SHP77 treated with DMSO at 0.1 percent for 48 hours (cell line): Measurements from ENCODE around the gene ZNF469.

Experiments used
- DNase-seq: peaks from one replicate; lab custom pipeline; 2025; lab: John Stamatoyannopoulos, UW

ZNF469 gene

DNA sequence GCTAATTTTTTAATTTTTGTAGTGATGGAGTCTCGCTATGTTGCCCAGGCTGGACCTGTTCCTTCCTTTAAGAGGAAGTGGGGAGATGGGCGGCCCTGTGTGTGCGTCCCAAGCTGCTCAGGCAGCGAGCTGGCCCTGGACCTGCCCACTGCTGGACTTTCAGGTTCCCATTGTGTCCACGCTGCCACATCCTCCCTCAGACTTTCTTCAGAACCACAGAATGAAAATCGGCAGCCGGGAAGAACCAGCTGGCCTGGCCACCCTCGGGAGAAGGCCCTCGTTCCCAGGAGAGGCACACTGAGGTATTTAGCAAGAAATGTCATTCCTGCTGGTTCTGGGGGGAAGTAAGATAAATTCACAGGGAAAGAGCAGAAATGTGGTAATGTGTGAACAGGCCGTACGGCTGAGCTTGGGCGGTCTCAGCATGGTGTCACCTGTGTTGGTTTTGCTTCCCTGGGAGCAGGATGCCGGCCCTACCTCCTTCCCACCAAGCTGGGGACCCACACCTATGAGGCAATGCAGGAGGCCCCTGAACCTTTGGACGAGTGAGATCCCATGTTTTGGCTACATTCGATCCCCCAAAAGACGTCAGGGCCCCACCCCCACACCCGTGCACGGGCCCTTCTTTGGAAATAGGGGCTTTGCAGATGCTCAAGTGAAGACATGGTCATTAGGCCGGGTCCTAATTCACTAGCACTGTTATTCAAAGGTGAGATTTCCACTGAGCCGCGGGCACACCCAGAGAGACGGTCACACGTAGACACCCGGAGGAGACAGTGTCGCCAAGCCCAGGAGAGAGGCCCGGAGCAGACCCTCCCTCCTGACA is 35.9 kb upstream of the ZNF469 start:
- DNase-seq: no peak

DNA sequence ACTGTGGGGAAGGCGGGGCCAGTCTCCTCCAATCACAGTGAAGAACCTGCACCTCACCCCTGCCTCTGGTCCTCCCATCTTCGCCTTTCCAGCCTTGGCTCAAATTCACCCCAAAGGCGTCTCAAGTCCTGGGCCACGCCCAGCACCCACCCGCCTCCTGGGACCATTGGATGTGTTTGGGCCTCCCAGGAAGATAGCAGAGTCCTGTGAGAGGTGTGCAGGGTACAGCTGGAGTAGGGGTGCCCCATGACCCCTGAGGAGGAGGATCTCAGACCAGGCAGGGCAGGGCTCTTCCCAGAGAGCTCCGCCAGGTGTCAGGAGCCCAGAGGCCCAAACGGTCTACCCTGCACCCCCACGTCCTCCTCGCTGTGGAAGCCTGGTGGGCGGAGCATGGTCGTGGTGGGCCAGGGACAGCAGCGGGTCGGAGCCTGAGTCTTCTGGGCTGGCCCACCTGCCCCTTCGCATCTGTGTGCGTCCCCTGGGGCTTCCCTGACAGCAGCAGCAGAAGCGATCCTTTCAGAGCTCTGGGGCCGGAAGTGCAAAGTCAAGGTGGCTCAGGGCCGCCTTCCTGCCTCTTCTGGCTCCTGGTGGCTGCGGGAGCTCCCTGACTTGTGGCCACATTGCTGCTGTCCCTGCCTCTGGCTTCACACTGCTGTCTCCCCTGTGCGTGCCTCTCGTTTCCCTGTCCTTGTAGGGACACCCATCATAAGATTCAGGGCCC is 34.9 kb upstream of the ZNF469 start:
- DNase-seq: no peak

DNA sequence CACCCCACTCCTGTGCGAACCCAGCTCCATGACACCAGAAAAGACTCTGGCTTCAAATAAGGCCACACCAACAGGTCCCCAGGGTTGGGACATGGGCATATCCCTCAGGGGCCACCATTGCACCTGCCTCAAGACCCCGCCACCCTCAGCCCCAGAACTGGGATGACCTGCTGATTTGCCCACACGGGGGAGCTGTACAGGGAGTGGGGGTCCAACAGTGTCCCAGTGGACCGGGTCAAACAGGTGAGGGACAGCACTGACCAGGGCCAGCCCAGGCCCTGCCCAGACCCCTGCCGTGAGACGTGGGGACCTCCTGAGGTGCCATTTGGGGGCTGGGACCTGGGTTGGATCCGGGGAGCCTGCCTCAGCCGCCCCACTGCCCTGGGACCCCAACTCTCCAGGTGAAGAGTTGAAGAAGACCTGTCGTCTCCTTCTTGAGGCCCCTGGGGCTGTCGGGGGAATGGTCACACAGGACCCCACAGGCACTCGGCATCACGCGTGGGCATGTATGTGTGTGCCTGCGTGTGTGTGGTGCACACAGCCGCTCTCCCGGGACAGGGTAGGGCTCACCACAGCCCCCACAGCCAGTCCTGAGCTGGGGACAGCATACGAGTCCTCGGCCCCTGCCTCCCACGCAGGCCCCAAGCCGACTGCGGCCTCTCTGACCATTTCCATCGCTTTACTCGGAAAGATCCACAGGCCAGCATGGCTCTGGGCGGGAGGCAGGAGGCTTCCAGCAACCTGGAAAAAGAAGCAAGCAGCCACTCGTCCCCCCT is 34.2 kb upstream of the ZNF469 start:
- no peak for DNase-seq

DNA sequence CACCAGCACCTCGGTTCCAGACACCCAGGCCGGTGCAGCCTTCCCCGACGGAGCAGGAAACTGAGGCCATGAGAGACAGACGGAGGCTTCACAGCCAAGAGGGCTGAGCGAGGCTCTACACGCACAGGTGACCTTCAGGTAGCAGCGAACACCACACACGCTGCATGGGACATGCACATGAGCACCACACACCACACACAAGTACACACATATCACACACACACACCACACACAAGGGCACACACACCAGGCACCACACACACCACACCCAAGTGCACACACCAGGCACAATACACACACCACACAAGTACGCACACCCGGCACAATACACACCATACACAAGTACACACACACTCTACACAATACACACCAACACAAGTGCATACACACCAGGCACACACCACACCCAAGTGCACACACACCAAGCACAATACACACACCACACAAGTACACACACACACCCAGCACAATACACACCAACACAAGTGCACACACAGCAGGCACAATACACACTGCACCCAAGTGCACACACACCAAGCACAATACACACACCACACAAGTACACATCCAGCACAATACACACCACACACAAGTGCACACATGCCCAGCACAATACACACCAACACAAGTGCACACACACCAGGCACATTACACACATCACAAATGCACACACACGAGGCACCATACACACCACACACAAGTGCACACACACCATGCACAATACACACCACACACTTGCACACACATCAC is 33.4 kb upstream of the ZNF469 start:
- no peak for DNase-seq

DNA sequence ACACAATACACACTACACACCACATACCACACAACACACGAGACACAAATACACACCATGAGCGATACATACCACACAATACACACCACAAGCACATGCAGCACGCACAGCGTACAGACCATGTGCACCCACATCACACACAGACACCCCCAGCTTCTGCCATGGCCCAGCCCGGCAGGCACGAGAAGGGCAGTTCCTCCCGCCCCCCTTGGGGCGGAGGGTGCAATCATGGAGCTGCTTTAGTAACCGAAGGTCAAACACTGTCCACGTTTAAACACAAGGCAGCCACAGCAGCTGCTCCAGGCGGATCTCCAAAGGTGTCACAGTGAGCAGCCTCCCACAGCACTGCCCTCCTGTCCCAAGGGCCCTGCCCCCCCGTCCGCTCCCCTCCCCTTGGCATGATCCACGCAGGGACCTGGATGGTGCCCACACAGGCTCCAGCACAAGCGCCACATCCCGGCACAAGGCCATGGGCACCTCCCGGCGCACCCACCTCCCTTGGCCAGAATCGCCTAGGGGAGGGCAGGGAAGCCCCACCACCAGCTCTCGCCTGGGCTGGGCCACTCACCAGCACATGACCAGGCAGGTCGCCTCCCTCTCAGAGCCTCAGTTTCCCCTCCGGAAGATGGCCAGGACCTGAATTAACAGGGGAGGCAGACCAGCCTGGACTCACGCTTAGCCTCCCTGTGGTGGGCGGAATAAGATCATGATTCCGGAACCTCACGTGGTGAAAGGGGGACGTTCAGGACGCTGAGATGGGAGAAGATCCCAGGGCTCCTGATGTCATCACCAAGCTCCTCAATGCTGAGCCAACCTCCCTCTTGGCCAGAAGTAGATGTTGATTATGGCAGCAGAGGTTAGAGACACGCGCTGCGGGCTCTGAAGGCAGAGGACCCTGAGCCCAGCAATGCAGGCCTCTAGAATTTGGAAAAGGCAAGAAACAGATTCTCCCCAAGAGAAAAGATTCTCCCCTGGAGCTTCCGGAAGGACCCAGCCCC is 32.6 kb upstream of the ZNF469 start:
- DNase-seq: no peak

DNA sequence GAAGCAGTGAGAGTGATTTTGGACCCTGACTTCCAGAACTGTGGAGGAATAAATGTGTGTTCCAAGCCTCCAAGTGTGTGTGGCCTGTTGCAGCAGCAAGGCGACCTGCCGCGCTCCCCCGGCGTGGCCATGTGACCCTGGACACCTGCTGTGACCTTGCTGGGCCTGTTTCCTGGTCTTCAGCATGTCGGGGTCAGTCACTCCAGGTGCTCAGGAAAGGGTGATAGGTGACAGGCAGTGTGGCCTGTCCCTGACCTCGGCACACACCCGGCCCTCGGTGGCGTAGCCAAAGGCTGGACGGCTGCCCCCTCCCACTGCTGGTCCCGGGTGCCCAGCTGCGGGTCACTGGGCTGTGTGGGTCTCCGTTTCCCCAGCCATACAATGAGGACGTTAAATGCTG is 31.8 kb upstream of the ZNF469 start:
- no peak for DNase-seq

DNA sequence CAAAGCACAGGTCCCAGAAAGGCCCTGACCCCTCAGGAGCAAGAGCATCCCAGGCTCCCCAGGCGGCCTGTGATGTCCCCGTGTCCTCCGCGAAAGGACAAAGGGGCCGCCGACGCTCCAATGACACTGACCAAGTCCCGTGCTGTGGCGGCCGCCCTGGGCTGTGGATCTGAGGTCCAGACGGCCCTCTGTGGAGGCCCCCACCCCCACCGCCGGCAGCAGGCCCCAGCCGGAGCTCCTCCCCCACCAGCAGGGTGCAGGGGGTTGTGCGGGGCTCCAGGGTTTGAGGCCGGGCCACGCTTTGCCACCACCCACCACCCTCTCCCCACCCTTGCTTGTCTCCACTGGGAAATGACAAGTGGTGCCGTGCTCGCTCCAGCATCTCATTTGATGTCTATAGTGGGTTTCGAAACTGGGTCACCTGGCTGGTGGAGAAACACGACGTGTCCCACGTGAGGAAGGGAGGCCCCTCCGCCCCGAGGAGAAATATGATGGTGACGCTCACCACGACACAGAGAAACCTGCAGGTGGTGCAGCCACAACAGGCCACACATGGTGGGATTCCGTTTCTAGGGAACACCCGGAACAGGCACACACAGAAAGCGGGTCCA is 31.2 kb upstream of the ZNF469 start:
- DNase-seq: no peak

DNA sequence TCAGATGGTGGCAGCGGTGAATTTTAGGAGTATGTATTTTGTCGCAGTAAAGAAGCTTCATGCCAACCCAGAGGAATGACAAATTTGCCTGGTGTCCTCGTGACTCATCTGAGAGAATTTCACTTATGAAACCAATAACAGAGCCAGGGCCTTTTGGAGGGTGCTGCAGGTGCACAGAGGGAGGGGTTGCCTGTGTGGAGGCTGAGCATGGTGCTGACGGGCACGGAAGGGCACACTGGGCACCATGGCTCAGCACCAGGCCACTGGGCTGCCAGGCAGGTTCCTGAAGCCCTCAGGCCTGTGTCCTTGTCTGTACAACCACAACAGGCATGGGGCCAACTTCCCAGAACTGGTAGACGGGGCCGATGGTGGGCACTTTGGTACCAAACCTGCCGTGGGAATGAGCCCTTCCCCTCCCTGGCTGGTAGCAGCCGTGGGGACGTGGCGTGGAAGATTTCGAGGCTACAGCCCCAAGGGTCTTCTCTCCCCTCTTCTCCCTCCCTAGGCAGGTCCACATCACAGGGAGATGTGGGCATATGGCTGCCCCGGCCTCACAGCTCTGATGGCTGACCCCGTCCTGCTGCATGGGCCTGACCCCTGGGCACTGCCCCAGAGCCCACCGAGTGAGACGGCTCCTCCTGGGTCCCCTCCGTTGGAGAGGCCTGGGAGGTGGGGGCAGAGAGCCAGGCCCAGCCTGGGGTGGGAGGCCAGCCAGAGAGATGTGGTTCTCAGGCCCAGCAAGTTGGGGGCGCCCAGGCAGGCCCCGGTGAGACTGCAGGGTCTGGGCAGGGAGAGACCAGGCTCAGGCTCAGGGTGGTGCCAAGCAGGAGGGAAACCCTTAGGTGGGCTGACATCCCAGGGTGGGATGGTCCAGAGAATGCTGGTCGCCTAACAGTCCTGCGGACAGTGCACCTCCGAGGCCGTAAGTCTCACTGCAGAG is 30.2 kb upstream of the ZNF469 start:
- no peak for DNase-seq

DNA sequence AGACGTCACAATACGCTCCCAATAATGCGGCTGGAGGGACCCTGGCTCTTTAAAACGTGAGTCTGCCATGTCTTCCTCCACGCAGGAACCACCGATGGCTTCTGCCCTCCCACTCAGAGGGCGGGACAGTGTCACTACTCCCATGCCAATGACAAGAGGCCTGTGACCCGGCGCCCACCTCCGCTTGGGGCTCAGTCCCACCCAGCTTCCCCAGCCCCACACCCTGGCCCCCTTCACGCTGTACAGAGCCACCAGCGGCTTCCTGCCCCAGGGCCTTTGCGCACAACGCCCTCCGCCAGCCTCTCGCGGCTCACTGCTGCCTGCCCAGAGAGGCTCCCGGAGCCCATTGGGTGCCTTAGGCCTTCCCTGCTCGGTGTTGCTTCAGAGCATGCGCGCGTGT is 29.5 kb upstream of the ZNF469 start:
- no peak for DNase-seq

DNA sequence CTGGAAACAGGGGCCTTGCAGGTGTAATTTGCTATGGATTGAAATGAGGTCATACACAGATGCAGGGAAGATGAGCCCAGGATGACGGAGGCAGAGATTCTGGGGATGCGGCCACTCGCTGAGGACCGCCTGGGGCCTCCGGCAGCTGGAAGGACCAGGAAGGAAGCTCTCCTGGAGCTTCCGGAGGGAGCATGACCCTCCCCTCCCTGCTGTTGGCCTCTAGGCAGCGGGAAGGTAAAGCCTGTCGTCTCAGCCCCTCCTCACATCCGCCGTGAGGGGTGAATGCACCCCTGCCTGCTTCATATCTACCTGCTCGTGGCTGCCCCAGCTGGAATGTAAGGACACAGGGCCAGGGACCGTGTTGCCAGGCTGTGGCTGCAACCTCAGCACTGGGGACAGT is 29.1 kb upstream of the ZNF469 start:
- DNase-seq: no peak

DNA sequence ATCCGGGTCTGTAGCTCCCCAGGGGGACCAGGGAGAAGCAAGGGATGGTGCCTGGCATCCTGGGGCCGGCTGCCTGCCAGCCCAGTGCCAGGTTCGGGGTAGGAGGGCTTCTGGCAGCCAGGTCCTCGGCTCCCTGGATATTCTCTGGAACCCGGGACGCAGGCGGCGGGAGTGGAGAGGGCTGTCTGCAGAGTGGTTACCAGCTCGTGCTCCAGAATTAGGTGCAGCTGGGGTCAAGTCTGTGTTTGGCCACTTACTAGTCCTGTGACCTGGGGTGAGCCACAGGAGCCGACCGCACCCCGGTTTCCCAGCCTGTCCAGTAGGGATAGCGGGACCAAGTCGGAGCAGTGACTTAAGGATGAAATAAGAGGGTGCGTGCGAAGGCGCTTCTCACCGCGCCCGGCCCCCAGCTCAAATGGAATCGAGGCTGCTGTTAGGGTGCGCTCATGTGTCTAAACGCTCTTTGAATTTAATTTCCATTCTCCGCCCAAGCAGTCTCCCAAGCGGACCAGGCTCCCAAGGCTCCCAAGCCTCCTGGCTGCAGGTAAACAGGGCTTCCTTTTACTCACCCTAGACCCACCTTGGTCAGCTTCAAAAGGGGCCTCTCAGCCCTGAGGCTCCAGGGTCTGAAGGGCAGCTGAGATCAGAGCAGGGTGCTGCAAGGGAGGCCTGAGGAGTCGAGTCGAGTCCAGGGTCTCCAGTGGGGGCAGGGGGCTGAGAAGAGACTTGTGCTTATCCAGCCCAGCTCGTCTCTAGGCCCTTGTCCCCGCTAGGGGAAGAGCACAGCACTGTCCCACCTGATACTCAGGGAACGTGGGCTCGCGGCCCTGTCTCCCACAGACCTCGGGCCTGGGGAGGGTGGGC is 28.3 kb upstream of the ZNF469 start:
- no peak for DNase-seq

DNA sequence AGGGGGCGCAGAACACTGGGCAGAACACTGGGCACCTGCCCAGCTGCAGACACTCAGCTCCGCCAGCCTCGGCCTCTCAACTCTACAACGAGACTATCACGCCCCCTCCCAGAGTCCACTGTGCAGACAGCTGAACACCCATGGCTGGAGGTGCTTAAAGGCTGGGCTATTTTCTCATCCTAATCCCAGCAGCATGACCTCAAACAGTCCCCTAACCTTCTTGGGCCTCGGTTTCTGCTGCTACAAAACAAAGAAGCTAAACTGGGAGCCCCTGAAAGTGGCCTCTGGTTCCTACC is 27.7 kb upstream of the ZNF469 start:
- DNase-seq: no peak

DNA sequence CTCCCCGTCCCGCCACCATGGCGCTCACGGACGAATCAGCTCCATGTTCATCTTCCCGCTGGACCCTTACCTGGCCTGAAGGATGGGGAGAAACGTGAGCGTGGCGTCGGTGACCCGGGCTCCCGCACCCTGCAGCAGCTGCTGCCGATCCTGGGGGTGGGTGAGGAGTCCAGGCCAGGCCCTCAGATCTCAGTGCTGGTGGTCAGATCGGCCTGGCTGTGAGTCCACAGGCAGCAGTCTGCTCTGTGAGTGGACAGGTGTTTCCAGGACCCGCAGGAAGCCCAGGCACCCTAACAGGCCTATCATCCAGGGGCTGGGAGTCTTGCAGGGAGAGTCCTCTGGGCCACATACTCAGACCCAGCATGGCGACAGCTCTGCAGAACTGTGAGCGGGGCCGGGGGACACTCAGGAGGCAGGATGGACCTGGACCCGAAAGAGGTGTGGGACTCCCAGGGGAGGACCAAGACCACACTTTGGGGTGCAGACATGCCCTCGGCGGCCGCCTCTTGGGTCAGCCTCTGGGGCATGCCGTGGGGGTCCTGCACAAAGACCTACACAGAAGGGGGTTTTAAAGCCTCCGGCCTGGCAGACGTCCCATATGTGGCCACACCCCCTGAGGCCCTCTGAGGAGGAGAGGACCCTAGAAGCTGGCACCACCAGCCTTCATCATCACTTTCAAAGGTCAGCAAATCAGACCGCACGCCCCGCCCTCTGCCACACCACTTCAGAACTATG is 27.2 kb upstream of the ZNF469 start:
- no peak for DNase-seq

DNA sequence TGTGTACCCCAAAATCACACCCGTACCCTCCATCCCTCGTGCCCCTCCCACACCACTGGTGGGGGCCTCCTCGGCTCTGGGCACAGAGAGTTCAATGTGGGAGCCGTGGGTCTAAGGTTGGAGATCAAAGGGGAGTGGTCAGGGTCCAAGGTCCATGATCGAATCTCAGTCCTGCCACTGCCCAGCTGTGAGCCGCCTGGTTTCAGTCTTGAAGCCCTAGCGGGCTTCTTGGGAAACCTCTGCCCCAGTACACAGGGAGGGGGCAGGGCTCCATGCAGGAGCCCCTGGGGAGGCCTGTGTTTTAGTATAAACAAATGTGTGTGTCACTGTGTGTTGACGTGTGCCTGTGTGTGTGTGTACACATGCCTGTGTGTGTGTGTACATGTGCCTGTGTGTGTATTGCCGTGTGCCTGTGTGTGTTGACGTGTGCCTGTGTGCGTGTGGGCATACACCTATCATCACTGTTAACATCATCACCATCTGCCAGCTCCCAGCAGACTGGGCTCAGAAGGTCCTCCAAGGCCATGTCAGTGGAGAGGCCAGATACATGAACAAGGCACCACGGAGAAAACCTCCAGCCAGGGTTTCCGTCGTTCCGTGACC is 26.5 kb upstream of the ZNF469 start:
- DNase-seq: no peak

DNA sequence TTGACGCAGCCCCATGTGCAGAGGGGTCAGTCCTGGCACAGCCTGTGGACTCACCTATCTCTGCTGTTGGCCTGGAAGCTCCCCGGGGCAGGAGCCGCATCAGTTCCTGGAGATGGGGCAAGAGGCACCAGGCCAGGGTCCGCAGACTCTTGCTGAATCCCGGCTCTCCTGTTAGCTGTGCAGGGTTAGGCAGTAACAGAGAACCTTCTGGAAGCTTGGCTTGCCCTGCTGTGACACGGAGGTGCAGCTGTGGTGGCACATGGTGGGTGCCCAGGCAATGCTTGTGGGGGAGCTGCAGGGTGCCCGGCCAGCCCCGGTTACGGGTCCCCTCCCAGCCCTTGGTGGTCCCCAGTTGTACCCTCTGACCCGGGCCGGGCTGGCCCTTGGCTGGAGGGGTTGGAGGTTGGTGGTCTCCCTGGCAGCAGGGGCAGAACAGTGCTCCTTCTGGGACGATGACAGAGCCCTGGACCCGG is 26.0 kb upstream of the ZNF469 start:
- no peak for DNase-seq

DNA sequence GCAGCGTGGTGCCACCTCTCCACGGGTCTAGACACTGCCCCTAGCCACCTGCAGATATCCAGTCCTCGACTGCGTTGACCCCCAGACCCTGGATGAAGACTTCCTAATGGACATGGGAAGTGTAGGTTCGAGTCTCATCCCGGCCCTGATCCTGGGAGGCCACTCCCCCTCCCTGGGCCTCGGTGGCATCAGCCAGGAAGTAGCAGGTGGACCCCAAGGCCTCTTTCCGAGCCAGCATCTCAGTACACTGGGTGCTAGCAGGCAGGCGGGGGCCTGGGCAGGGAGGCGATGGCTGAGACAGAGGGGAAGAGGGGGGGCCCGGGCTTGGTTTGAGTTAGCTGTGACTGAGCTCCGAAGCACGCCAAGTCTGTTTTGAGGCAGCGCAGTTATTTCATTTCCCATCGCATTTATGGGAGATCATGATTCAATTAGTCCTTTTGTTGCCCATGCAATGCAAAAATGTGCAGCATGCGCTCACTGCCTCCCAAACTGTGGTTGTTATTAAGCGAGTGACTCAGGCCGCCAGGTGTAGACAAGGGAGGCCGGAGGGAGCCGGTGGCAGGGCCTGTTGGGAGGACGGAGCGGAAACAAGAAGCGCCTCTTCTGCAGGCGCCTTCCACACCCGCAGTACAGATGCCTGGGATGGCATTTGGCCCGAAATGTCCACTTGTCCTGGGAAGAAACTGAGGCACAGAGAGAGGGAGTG is 25.3 kb upstream of the ZNF469 start:
- DNase-seq: no peak

DNA sequence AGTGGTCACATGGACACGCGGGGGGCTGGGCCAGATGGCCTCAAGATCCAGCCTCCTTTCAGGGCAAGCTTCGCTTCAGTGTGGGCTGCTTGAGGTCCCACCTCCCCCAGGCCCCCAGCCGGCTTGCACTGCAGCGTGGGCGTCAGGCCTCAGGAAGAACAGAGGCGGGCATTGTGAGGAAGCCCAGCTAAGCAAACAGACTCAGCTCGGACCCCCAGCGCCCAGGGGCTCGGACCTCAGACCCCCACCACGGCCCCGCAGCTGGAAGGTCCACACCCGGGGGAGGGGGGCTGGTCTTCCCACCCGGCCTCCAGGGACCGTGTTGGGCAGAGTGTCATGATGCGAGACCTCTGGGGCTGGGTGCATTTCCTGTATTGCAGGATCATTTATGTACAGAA is 24.7 kb upstream of the ZNF469 start:
- no peak for DNase-seq
